Thymus (tissue), 11 donors: ENCODE data around the gene BOD1L1. TPM values are rescaled to one million over a fixed set of nuclear protein-coding genes. Genes with fewer than 3 reads are reported as not detected.

ENCODE experiments used
- DNase-seq, 9 donors: peaks; one replicate each; pipeline ENCODE4 v3.0.0-alpha.2; 2013; ENCODE audit warnings: low spot score in 9 of 9, low read depth in 6 of 9, missing footprints in 1 of 9
- H3K27ac ChIP-seq, 2 donors: one replicate each; pipeline ENCODE4 v1.5.1; 2013; ENCODE audit warnings: control low read depth in 1 of 2, low read depth in 1 of 2, low read length in 1 of 2, mild to moderate bottlenecking in 1 of 2, moderate library complexity in 1 of 2
- H3K27me3 ChIP-seq, 2 donors: one replicate each; pipeline ENCODE4 v1.5.1; 2013; ENCODE audit warnings: low read length in 1 of 2; ENCODE audit not compliant: control insufficient read depth in 2 of 2, insufficient read depth in 1 of 2
- H3K36me3 ChIP-seq, 2 donors: one replicate each; pipeline ENCODE4 v1.5.1; 2013; ENCODE audit warnings: low read length in 1 of 2, mild to moderate bottlenecking in 1 of 2, moderate library complexity in 1 of 2; ENCODE audit not compliant: control insufficient read depth in 2 of 2, insufficient read depth in 2 of 2
- H3K4me1 ChIP-seq, 2 donors: one replicate each; pipeline ENCODE4 v1.5.1; 2013; ENCODE audit warnings: low read length in 2 of 2; ENCODE audit not compliant: control insufficient read depth in 2 of 2, insufficient read depth in 2 of 2
- H3K4me3 ChIP-seq, 2 donors: one replicate each; pipeline ENCODE4 v1.5.1; 2013; ENCODE audit warnings: low read length in 2 of 2, control low read depth in 1 of 2, mild to moderate bottlenecking in 1 of 2
- H3K9me3 ChIP-seq, 2 donors: one replicate each; pipeline ENCODE4 v1.5.1; 2013; ENCODE audit warnings: low read length in 1 of 2, mild to moderate bottlenecking in 1 of 2; ENCODE audit not compliant: control insufficient read depth in 2 of 2, insufficient read depth in 1 of 2
- WGBS: extraction: QIAGEN DNeasy Blood & Tissue Kit; methylation state at CpG from one replicate; pipeline ENCODE4 v1.1.7; 2013; 5-methylcytosine and 5-hydroxymethylcytosine counted together
- polyA plus RNA-seq: library from polyadenylated mRNA; stranded (reverse); fragments of 200-250 nt; gene quantifications from one replicate; pipeline ENCODE4 v1.2.3, GENCODE V29; 2013
- total RNA-seq: library from RNA; stranded (reverse); fragments of 120-200 nt; gene quantifications from one replicate; pipeline ENCODE4 v1.2.4, GENCODE V29; 2013
- donor health status: healthy.

Gene BOD1L1
- total and polyA plus RNA-seq, 2 donors: 20.0 to 27.1 TPM

DNA sequence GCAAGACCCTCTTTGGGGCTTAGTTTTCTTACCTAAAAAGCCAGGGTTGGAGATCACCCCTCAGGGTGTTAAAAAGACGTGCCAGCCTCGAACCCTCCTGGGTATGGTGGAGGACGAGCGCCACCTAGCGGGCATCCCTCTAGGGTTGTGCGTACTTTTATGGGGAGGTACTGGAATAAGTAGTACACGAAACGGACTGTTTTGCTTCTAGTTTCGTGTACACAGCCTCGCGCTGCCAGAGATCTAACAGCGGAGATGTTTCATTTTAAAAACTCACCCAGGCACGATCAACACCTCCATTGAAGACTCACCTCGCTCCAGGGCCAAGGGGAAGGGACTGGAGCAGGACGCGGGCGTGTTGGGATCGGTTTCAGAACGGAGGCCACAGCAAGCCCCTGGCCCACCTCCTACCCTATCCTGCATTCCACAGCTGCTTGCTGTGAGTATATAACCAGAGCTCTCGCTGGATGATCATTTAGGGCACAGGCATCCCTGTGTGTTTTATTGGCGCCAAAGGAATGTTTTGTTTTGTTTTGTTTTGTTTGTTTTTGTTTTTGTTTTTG, 78.5 kb downstream of the BOD1L1 start:
- Histone ChIP-seq H3K27ac (no peak overlapping the region), H3K9me3 (peaks cover 2 to 3% of the 10 kb centered on the region in 2 donors), H3K4me1 (peaks cover 14 to 17% of the 10 kb centered on the region in 2 donors), H3K27me3 (peaks cover 44 to 64% of the 10 kb centered on the region in 2 donors), H3K36me3 (no peaks in the 10 kb centered on the region), H3K4me3 (peak overlapping the region in 1 of 2 donors; percentile 6)
- 5% methylated on average over 21 of the region's 21 CpGs for WGBS
- DNase-seq: peak; percentile 64 to 91 (median 78)

DNA sequence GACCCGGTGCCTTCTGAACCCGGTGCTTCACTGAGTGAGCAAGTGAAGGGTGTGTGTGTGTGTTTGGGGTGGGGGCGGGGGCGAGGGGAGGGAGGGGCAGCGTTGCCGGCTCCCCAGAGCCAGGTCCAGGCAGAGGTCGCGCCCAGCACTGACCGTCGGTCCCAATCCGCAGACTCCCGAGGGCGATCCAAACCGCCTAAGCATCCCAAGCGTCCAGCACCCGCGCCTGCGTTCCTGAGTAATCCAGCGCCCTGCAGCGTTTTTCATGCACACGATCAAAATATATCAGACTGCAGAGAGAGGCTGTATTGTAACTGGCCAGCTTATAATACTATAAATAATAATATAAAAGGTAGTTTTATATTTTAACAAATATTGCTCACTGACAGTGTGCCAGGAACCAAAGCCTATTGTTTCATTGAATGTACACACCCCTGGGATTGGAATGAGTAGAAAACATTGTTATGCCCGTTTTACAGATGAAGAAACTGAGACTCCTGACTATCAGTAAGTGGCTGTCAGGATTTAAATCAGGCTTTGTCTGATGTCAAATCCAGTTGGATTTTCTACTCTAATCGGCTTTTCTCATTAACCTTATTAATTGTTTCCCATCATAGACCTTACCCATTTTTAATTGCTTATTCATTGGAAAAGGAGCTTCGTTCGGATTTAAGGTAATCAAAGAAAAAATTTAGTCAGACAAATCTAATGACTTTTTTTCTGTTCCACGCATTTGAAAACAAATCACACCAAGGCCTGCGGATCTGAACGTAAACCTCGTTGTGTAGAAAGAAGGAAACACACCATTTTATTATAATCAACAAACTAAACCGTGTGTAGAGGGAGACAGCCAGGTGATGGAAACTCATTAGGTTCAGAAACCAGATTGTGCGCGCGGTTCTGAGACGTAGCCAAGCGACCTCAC, 79.2 kb downstream of the BOD1L1 start:
- DNase-seq: no peak
- Histone ChIP-seq H3K9me3 (peaks cover 2 to 3% of the 10 kb centered on the region in 2 donors), H3K36me3 (no peaks in the 10 kb centered on the region), H3K27me3 (peaks cover 51 to 71% of the 10 kb centered on the region in 2 donors), H3K27ac (no peak overlapping the region), H3K4me1 (peaks cover 17 to 19% of the 10 kb centered on the region in 2 donors), H3K4me3 (peak overlapping the region in 1 of 2 donors; percentile 61)
- 12% methylated on average over 35 of the region's 35 CpGs for WGBS

DNA sequence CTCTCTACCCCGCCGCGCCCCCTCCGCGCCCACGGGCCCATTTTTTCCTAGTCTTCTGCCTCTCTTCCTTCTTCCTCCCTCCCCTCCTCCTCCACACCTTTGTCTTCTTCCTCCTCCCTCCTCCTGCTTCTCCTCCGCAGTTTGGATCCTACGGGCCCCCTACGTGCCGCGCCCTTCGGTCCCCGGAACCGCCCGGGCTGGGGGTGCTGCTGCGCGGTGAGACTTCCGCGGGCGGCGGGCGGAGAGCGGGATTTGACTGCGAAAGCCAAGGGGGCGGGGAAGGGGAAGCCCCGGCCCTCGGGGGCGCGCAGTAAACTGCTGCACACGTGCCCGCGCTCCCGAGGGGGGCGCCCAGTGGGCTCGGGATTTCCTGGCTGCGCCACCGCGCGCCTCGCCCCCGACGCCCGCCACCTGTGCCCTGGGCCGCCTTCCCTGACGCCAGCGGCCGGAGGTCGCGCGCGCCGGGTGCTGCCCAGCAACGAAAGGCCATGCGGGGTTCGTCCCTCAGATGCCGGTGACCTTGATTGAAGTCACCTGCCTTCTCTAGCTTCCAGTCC, 80.0 kb downstream of the BOD1L1 start:
- Histone ChIP-seq H3K36me3 (no peaks in the 10 kb centered on the region), H3K4me3 (peak overlapping the region; percentile 39 to 61), H3K9me3 (peaks cover 2 to 3% of the 10 kb centered on the region in 2 donors), H3K27me3 (peaks cover 59 to 76% of the 10 kb centered on the region in 2 donors), H3K4me1 (peaks cover 18 to 20% of the 10 kb centered on the region in 2 donors), H3K27ac (no peak overlapping the region)
- peak in 4 of 9 donors; percentile 59 to 74 (median 65) for DNase-seq
- WGBS: under 1% methylated on average over 56 of the region's 56 CpGs

DNA sequence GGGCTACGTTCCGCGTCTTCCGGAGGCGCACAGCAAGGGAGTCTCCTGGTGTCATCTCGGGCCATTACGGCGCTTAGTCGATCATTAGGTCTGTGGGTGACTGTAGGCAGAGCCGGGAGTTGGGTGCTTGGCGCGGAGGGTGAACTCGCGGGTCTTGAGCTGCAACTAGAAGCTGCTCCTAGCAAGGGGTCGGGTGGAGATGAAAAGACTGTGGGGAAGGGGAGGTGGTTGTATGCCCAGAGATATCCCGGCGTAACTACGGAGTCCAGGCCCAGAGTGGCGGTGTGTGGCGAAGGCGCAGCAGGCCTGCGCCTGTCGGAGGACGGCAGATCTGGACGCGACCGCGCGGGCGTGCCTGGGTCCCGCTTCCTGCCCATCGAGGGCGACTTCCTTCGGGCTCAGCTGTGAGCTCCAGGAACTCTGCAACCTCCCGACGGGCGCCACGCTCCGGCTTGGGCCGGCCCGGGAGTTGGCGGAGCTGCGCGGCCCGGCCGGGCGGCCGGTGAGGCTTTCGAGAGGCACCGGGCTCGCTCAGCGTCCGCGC, 80.5 kb downstream of the BOD1L1 start:
- peaks cover 3% of the 10 kb centered on the region in 2 donors for H3K9me3 ChIP-seq
- no peaks in the 10 kb centered on the region for H3K36me3 ChIP-seq
- peak overlapping the region; percentile 39 to 61 for H3K4me3 ChIP-seq
- 4% methylated on average over 54 of the region's 54 CpGs for WGBS
- peaks cover 23 to 24% of the 10 kb centered on the region in 2 donors for H3K4me1 ChIP-seq
- no peak overlapping the region for H3K27ac ChIP-seq
- H3K27me3 ChIP-seq: peaks cover 64 to 82% of the 10 kb centered on the region in 2 donors
- DNase-seq: peak in 1 of 9 donors; percentile 40

DNA sequence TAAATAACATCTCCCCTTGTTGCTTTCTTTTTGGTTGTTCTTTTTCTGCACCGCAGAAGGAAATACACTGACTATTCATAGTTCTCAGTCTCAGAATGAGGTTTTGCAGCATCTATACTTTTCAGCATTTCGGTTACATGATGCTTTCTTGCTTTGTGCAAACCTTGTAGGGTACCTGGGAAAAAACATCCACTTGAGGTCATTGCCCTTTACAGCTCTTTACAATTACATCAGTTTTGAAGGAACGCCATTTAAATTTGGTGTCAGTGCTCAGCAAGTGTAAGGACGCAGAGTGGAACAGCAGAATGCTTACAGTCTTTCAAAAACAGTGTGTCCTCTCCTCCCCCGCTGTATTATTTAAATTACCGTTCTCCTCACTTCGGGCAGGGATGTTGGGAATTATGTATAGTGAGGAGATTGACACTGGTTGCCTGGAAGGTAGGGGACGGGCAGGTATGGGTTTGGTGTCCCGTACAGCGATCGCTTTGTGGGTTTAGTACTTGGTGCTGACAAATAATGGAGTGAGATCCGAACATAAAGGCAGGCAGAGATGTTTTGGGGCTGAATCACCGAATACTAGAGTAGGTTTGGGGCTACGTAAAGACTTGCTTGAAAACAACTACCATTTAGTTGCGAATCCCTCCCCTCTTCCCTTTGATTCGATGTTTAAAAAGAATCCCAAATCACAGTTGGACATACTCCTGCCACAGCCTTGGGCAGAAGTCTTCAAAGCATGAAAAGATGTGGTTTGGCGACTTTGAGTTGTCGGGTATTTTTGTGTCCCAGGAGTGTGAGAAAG, 81.2 kb downstream of the BOD1L1 start:
- H3K4me1 ChIP-seq: peaks cover 24 to 27% of the 10 kb centered on the region in 2 donors
- peak in 1 of 9 donors; percentile 27 for DNase-seq
- 12% methylated on average over 18 of the region's 18 CpGs for WGBS
- no peak overlapping the region for H3K27ac ChIP-seq
- H3K36me3 ChIP-seq: no peaks in the 10 kb centered on the region
- H3K9me3 ChIP-seq: peaks cover 3% of the 10 kb centered on the region in 2 donors
- H3K27me3 ChIP-seq: peaks cover 71 to 89% of the 10 kb centered on the region in 2 donors
- H3K4me3 ChIP-seq: peak overlapping the region in 1 of 2 donors; percentile 61

DNA sequence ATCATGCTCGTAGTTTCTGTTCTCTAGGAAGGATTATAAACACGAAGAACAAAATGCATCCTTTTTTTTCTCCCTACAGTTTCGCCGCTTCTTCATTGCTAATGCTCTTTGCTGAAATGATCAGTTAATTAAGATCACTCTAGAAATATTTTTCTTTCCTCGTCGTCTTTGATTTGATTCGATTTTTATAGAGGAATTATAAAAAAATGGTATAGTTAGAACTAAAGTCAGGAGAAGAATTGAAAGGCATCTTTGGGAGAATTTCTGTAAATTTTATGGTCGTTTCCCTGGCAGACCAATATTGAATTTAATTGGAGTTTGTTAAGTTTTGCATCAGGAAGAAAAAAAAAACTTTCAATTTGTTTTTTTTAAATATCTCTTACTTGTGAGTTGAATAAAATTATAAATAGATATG, 82.1 kb downstream of the BOD1L1 start:
- Histone ChIP-seq H3K27me3 (peaks cover 77 to 98% of the 10 kb centered on the region in 2 donors), H3K9me3 (peaks cover 4 to 12% of the 10 kb centered on the region in 2 donors), H3K4me1 (peaks cover 24 to 27% of the 10 kb centered on the region in 2 donors), H3K36me3 (no peaks in the 10 kb centered on the region), H3K27ac (no peak overlapping the region), H3K4me3 (no peak overlapping the region)
- WGBS: 11% methylated on average over 8 of the region's 8 CpGs
- no peak for DNase-seq

DNA sequence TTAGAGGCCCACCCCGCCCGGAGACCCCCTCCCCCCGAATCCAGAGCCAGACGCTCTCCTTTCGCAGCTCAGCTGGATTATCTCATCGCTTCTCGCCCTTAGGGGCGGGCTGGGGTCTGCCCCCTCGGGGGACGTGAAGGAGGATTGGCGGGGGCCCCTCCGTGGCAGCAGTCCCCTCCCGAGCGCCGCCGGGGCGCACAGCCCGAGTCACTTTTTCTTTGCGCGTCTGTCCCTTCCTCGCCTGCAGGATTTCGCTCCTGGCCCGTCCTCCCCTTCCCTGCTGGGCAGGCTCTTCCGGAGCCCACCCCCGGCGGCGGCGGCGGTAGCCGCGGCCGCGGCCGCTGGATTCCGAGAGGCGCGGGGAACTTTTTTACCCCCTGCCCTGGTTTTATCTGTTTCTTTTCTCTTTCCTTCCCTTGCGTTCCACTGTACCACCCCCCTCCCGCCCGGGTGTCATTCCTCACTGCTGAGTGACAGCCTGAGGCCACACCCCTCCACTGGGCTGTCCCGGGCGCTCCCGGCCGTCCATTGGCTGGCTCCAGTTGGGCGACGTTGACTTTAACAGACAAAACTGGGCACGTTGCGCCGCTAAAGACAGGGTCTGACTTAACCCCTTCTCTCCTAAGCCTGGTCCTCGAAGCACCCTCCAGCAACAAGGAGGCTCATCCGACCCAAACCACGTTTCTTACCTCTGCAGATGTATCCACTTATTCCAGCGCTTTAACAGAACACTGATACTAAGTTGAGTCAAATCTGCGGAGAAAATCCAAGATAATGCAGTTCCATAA, 82.7 kb downstream of the BOD1L1 start:
- DNase-seq: peak in 1 of 9 donors; percentile 52

More for the DNA sequence above, 82.7 kb downstream of the BOD1L1 start:
- Histone ChIP-seq H3K27me3 (peaks cover 82 to 100% of the 10 kb centered on the region in 2 donors), H3K9me3 (peaks cover 4 to 16% of the 10 kb centered on the region in 2 donors), H3K36me3 (no peaks in the 10 kb centered on the region), H3K4me3 (peak overlapping the region; percentile 22 to 40), H3K4me1 (peaks cover 24 to 27% of the 10 kb centered on the region in 2 donors), H3K27ac (no peak overlapping the region)
- 2% methylated on average over 54 of the region's 54 CpGs for WGBS
